K562 (cell line): ENCODE data around the gene KATNB1. TPM values are rescaled to one million over a fixed set of nuclear protein-coding genes. Genes with fewer than 3 reads are reported as not detected.

Source experiments
- ATF3 ChIP-seq, 2 experiments: fragments of 450-650 bp in 1 of 2; sonication (generic) in 1 of 2; formaldehyde crosslinking in 1 of 2; IDR thresholded peaks in 1 of 2; conservative IDR thresholded peaks in 1 of 2; 2 replicates each; pipeline versions ENCODE4 v1.6.1 to v1.8.1; 2016 to 2023; ENCODE audit warnings: mild to moderate bottlenecking in 2 of 2, moderate library complexity in 2 of 2, inconsistent platforms in 1 of 2, missing genetic modification reagents in 1 of 2
- DDX20 ChIP-seq: fragments of 450-650 bp; IDR thresholded peaks from 2 replicates; pipeline ENCODE4 v1.6.1; 2016; ENCODE audit warnings: missing genetic modification characterization, low read depth, mild to moderate bottlenecking, missing compliant biosample characterization, moderate library complexity
- ID3 ChIP-seq, 2 experiments: fragments of 250-450 bp in 1 of 2; fragments of 450-650 bp in 1 of 2; sonication (Bioruptor Pico) in 1 of 2; IDR thresholded peaks; 2 replicates each; pipeline versions ENCODE4 v1.6.1 to v1.8.0; 2016 to 2021; ENCODE audit warnings: mild to moderate bottlenecking in 2 of 2, moderate library complexity in 2 of 2, missing compliant biosample characterization in 1 of 2, missing genetic modification characterization in 1 of 2
- KLF13 ChIP-seq: fragments of 450-650 bp; IDR thresholded peaks from 2 replicates; pipeline ENCODE4 v1.6.1; 2016; ENCODE audit warnings: missing genetic modification characterization, low read depth, mild to moderate bottlenecking, missing compliant biosample characterization, moderate library complexity, borderline replicate concordance
- MIER1 ChIP-seq: fragments of 450-650 bp; IDR thresholded peaks from 2 replicates; pipeline ENCODE4 v1.6.1; 2016; ENCODE audit warnings: antibody characterized with exemption, mild to moderate bottlenecking, low read depth
- NR2C2 ChIP-seq, 2 experiments: fragments of 200-800 bp in 1 of 2; sonication (Bioruptor generic) in 1 of 2; sonication (generic) in 1 of 2; formaldehyde crosslinking in 1 of 2; IDR thresholded peaks; 2 replicates each; pipeline versions ENCODE4 v1.6.1 to v1.8.0; 2016 to 2022; ENCODE audit warnings: mild to moderate bottlenecking in 1 of 2, missing compliant biosample characterization in 1 of 2, missing genetic modification characterization in 1 of 2, missing genetic modification reagents in 1 of 2
- NR3C1 ChIP-seq: sonication (generic); formaldehyde crosslinking; IDR thresholded peaks from 2 replicates; pipeline ENCODE4 v1.8.1; 2022; ENCODE audit warnings: missing genetic modification reagents
- RAD21 ChIP-seq, 2 experiments: fragments of 250-450 bp in 1 of 2; fragments of 450-650 bp in 1 of 2; sonication (Bioruptor Pico) in 1 of 2; formaldehyde crosslinking in 1 of 2; IDR thresholded peaks in 1 of 2; conservative IDR thresholded peaks in 1 of 2; 2 replicates each; pipeline versions ENCODE4 v1.4.0 to v1.8.0; 2020 to 2022; ENCODE audit warnings: mild to moderate bottlenecking in 2 of 2, moderate library complexity in 1 of 2
- TEAD4 ChIP-seq, 2 experiments: sonication (generic) in 1 of 2; formaldehyde crosslinking in 1 of 2; IDR thresholded peaks; 2 replicates each; pipeline versions ENCODE4 v1.6.1 to v1.8.0; 2012 to 2022; ENCODE audit warnings: borderline replicate concordance in 1 of 2, inconsistent platforms in 1 of 2, low read length in 1 of 2, mild to moderate bottlenecking in 1 of 2, missing genetic modification reagents in 1 of 2
- ZNF398 ChIP-seq: fragments of 250-450 bp; sonication (Bioruptor Pico); IDR thresholded peaks from 2 replicates; pipeline ENCODE4 v1.8.0; 2021; ENCODE audit warnings: moderate library complexity, mild to moderate bottlenecking, inconsistent platforms
- ZNF717 ChIP-seq: fragments of 250-450 bp; sonication (Bioruptor Pico); IDR thresholded peaks from 2 replicates; pipeline ENCODE4 v1.5.0; 2021
- polyA plus RNA-seq, 8 experiments: library from polyadenylated mRNA; depleted of rRNA in 4 of 8; stranded (reverse) in 5 of 8; unstranded in 3 of 8; fragments of >200 nt; fragmentation: Nextera tagmentation in 2 of 8; fragmentation: Illumina TruSeq in 1 of 8; extraction: Ambion mirVana in 2 of 8; extraction: Trizol in 1 of 8; gene quantifications; 2 replicates each; pipeline versions ENCODE4 v1.2.1 to v1.2.3, GENCODE V29; 2011 to 2014; ENCODE audit warnings: inconsistent platforms in 1 of 8, missing spikeins in 1 of 8
- total RNA-seq, 7 experiments: library from RNA; depleted of rRNA in 6 of 7; stranded (reverse); fragments of >200 nt in 6 of 7; fragmentation: Illumina TruSeq in 2 of 7; extraction: Trizol in 2 of 7; gene quantifications; 2 replicates each; pipeline versions ENCODE4 v1.2.1 to v1.2.3, GENCODE V29; 2011 to 2021; ENCODE audit warnings: low replicate concordance in 1 of 7
- TF ChIP-seq, protein P1 (sequence below): sonication (generic); formaldehyde crosslinking; IDR thresholded peaks from 2 replicates; pipeline ENCODE4 v1.8.0; 2022; ENCODE audit warnings: missing genetic modification reagents, mild to moderate bottlenecking, moderate library complexity, borderline replicate concordance
- TF ChIP-seq, protein P2 (sequence below): sonication (generic); formaldehyde crosslinking; IDR thresholded peaks from 2 replicates; pipeline ENCODE4 v1.8.0; 2023; ENCODE audit warnings: mild to moderate bottlenecking, missing genetic modification reagents
- TF ChIP-seq, protein P3 (sequence below): sonication (generic); formaldehyde crosslinking; IDR thresholded peaks from 2 replicates; pipeline ENCODE4 v1.4.0; 2020; ENCODE audit warnings: mild to moderate bottlenecking, missing genetic modification reagents

Gene KATNB1
- total and polyA plus RNA-seq, 9 of the 15 experiments (the other 6 are each of a cell fraction or from before 2014, with no cell fraction given), result 1.2 to 52.6 (median 21.9) TPM

DNA sequence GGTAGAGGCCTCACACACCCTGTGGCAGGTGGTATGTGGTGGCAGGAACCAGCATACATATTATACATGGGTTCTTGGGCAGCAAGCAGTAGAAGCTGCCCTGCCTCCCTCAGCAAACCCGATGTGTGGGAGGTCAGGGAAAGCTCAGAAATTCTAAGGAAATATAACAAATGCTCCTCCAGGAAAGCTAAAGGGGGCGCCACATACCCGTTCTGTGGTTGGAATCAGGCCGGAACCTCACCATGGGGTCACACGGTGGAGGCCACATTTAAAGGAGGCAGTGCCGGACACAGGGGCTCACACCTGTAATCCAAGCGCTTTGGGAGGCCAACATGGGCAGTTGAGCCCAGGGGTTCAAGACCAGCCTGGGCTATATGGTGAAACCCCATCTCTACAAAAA, 12.4 kb upstream of the KATNB1 start (continued):
- TF ChIP-seq, protein P1, sequence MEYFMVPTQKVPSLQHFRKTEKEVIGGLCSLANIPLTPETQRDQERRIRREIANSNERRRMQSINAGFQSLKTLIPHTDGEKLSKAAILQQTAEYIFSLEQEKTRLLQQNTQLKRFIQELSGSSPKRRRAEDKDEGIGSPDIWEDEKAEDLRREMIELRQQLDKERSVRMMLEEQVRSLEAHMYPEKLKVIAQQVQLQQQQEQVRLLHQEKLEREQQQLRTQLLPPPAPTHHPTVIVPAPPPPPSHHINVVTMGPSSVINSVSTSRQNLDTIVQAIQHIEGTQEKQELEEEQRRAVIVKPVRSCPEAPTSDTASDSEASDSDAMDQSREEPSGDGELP (CRISPR knock-in tag), result 0 out of 2 replicates have a peak, but pooled peaks have one; percentile 16
- TF ChIP-seq, protein P2, sequence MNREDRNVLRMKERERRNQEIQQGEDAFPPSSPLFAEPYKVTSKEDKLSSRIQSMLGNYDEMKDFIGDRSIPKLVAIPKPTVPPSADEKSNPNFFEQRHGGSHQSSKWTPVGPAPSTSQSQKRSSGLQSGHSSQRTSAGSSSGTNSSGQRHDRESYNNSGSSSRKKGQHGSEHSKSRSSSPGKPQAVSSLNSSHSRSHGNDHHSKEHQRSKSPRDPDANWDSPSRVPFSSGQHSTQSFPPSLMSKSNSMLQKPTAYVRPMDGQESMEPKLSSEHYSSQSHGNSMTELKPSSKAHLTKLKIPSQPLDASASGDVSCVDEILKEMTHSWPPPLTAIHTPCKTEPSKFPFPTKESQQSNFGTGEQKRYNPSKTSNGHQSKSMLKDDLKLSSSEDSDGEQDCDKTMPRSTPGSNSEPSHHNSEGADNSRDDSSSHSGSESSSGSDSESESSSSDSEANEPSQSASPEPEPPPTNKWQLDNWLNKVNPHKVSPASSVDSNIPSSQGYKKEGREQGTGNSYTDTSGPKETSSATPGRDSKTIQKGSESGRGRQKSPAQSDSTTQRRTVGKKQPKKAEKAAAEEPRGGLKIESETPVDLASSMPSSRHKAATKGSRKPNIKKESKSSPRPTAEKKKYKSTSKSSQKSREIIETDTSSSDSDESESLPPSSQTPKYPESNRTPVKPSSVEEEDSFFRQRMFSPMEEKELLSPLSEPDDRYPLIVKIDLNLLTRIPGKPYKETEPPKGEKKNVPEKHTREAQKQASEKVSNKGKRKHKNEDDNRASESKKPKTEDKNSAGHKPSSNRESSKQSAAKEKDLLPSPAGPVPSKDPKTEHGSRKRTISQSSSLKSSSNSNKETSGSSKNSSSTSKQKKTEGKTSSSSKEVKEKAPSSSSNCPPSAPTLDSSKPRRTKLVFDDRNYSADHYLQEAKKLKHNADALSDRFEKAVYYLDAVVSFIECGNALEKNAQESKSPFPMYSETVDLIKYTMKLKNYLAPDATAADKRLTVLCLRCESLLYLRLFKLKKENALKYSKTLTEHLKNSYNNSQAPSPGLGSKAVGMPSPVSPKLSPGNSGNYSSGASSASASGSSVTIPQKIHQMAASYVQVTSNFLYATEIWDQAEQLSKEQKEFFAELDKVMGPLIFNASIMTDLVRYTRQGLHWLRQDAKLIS (CRISPR knock-in tag), result no peak
- TF ChIP-seq ID3 (CRISPR knock-in tag; IDR thresholded peaks at IDR 0.05) (no peak), ID3 (tag; IDR thresholded peaks at IDR 0.05) (no peak), ATF3 (IDR thresholded peaks at IDR 0.05) (no peak), ATF3 (CRISPR knock-in tag; conservative IDR thresholded peaks at IDR 0.05) (no peak), TEAD4 (IDR thresholded peaks at IDR 0.05; ENCODE audit: low read length) (no peak), TEAD4 (CRISPR knock-in tag; IDR thresholded peaks at IDR 0.05; ENCODE audit: borderline replicate concordance) (no peak), MIER1 (no peak), KLF13 (no peak), ZNF717 (CRISPR knock-in tag) (no peak), RAD21 (CRISPR knock-in tag; conservative IDR thresholded peaks at IDR 0.05 in 1 of 2, IDR thresholded peaks at IDR 0.05 in 1 of 2) (peak; percentile 34 to 73; a peak in 2 of 4 replicates), DDX20 (no peak), NR2C2 (CRISPR knock-in tag; IDR thresholded peaks at IDR 0.05) (no peak), NR2C2 (tag; IDR thresholded peaks at IDR 0.05) (peak; percentile 36; the same call in 1 of the 2 replicates), NR3C1 (CRISPR knock-in tag) (no peak), ZNF398 (CRISPR knock-in tag) (no peak)
- TF ChIP-seq, protein P3, sequence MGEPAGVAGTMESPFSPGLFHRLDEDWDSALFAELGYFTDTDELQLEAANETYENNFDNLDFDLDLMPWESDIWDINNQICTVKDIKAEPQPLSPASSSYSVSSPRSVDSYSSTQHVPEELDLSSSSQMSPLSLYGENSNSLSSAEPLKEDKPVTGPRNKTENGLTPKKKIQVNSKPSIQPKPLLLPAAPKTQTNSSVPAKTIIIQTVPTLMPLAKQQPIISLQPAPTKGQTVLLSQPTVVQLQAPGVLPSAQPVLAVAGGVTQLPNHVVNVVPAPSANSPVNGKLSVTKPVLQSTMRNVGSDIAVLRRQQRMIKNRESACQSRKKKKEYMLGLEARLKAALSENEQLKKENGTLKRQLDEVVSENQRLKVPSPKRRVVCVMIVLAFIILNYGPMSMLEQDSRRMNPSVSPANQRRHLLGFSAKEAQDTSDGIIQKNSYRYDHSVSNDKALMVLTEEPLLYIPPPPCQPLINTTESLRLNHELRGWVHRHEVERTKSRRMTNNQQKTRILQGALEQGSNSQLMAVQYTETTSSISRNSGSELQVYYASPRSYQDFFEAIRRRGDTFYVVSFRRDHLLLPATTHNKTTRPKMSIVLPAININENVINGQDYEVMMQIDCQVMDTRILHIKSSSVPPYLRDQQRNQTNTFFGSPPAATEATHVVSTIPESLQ, result no peak
